CD4-positive, alpha-beta T cell (primary cell): ENCODE data around the gene ZNF609. TPM values are rescaled to one million over a fixed set of nuclear protein-coding genes. Genes with fewer than 3 reads are reported as not detected.
A peak's percentile ranks its signal among the peaks of the same experiment; 100 is the strongest.
"Not testable (repeated sequence)": the region's sequence is repeated elsewhere in the genome, so short reads cannot be mapped to it uniquely, and the experiment has no call there.

Experiments used
- ATAC-seq: fragments of 200-7000 bp; cut with Tn5 transposase; one replicate; pipeline ENCODE4 v1.10.0; 2022; ENCODE audit warnings: mild to moderate bottlenecking; ENCODE audit not compliant: poor library complexity
- CTCF ChIA-PET: fragments of 350-600 bp; sonication (Branson Sonifier 250); formaldehyde crosslinking; loops from one replicate; lab custom pipeline; 2021; ENCODE audit warnings: antibody characterized with exemption, inconsistent platforms; lab: Charles Lee
- POLR2A ChIA-PET: fragments of 350-600 bp; sonication (Branson Sonifier 250); formaldehyde crosslinking; loops from one replicate; lab custom pipeline; 2021; ENCODE audit warnings: antibody characterized with exemption, inconsistent platforms; lab: Charles Lee
- DNase-seq, 14 experiments: peaks; one replicate each; pipeline ENCODE4 v3.0.0-alpha.2; 2013 to 2020; ENCODE audit warnings: mixed read lengths in 2 of 14
- H3K27ac ChIP-seq, 2 donors: one replicate each; pipeline versions ENCODE4 v1.5.1 to v1.7.0; 2013; ENCODE audit warnings: low read length in 2 of 2, low read depth in 1 of 2, mild to moderate bottlenecking in 1 of 2
- H3K27me3 ChIP-seq, 2 experiments: 1 replicate in 1 of 2; 2 replicates in 1 of 2; pipeline versions ENCODE4 v1.6.1 to v1.7.0; 2013; ENCODE audit warnings: low read length in 2 of 2, control low read depth in 1 of 2, mild to moderate bottlenecking in 1 of 2, moderate library complexity in 1 of 2; ENCODE audit not compliant: insufficient read depth in 2 of 2, control insufficient read depth in 1 of 2
- H3K36me3 ChIP-seq: one replicate; pipeline ENCODE4 v1.6.1; 2013; ENCODE audit warnings: low read length, control low read depth; ENCODE audit not compliant: insufficient read depth
- H3K4me1 ChIP-seq: one replicate; pipeline ENCODE4 v1.6.1; 2013; ENCODE audit warnings: low read length, control low read depth; ENCODE audit not compliant: insufficient read depth
- H3K4me3 ChIP-seq: one replicate; pipeline ENCODE4 v1.5.1; 2013; ENCODE audit warnings: mild to moderate bottlenecking, low read length, moderate library complexity
- H3K9me3 ChIP-seq, 2 experiments: 1 replicate in 1 of 2; 2 replicates in 1 of 2; pipeline versions ENCODE4 v1.6.1 to v1.7.0; 2013; ENCODE audit warnings: low read length in 2 of 2, mild to moderate bottlenecking in 2 of 2, control low read depth in 1 of 2, moderate library complexity in 1 of 2; ENCODE audit not compliant: control insufficient read depth in 1 of 2, insufficient read depth in 1 of 2
- H3K27ac Mint-ChIP-seq: one replicate; pipeline ENCODE4 v1.8.0; 2020; ENCODE audit warnings: mixed read lengths
- H3K27me3 Mint-ChIP-seq: one replicate; pipeline ENCODE4 v1.8.0; 2021; ENCODE audit warnings: mixed read lengths
- H3K36me3 Mint-ChIP-seq: one replicate; pipeline ENCODE4 v1.8.0; 2021; ENCODE audit warnings: low read depth, mixed read lengths
- H3K4me1 Mint-ChIP-seq: one replicate; pipeline ENCODE4 v1.8.0; 2021; ENCODE audit warnings: low read depth, mixed read lengths
- H3K4me3 Mint-ChIP-seq: one replicate; pipeline ENCODE4 v1.8.0; 2020; ENCODE audit warnings: mild to moderate bottlenecking, mixed read lengths
- H3K9me3 Mint-ChIP-seq: one replicate; pipeline ENCODE4 v1.8.0; 2020; ENCODE audit warnings: mixed read lengths
- CTCF ChIP-seq: fragments of 200-600 bp; IDR thresholded peaks from one replicate; pipeline ENCODE4 v1.8.0; 2022; ENCODE audit warnings: antibody characterized with exemption, mild to moderate bottlenecking
- intact Hi-C, 2 experiments: fragments of 100-400 bp; cut with DNase I in 1 of 2; cut with micrococcal nuclease in 1 of 2; formaldehyde crosslinking; loops; one replicate each; pipeline versions ENCODE4 v1.15.1 to v1.9.0; 2023 to 2025; cut with DNase I, micrococcal nuclease
- total RNA-seq, 174 experiments: library from RNA in 2 of 174; stranded (reverse) in 2 of 174; gene quantifications; one replicate each; pipeline ENCODE4 v1.2.3 and lab custom pipeline; 2021 to 2026

The ZNF609 gene
- total RNA-seq, 2 experiments from 2014 or later, result 62.4 to 65.3 TPM

- ChIA-PET CTCF (interaction anchor here (0.5 to 0.6 kb wide), 2 partner anchors 16 to 185 kb away, joined by 3 read pairs; no protein-coding TSS in a partner anchor), POLR2A (interaction anchor here (1.2 kb wide), 1 partner anchor 73 kb away, joined by 4 read pairs; no protein-coding TSS in a partner anchor)
- Histone ChIP-seq H3K4me1 (peaks cover 47% of the 10 kb centered on the region), H3K4me3 (no peak overlapping the region), H3K36me3 (no peaks in the 10 kb centered on the region), H3K9me3 (no peaks in the 10 kb centered on the region), H3K27me3 (no peaks in the 10 kb centered on the region), H3K27ac (no peak overlapping the region)
- Mint-ChIP-seq H3K27me3 (no peaks in the 10 kb centered on the region), H3K4me3 (no peak overlapping the region), H3K4me1 (peaks cover 73% of the 10 kb centered on the region), H3K27ac (peak overlapping the region; percentile 67), H3K9me3 (no peaks in the 10 kb centered on the region), H3K36me3 (peaks cover 5% of the 10 kb centered on the region)
- ATAC-seq (no peak), DNase-seq (no peak)
- intact Hi-C loops, result no loop called here
- no peak for TF ChIP-seq CTCF
Measured at GRCh38 chr15:64586984-64587383, 126.6 kb downstream of the ZNF609 start.

DNA sequence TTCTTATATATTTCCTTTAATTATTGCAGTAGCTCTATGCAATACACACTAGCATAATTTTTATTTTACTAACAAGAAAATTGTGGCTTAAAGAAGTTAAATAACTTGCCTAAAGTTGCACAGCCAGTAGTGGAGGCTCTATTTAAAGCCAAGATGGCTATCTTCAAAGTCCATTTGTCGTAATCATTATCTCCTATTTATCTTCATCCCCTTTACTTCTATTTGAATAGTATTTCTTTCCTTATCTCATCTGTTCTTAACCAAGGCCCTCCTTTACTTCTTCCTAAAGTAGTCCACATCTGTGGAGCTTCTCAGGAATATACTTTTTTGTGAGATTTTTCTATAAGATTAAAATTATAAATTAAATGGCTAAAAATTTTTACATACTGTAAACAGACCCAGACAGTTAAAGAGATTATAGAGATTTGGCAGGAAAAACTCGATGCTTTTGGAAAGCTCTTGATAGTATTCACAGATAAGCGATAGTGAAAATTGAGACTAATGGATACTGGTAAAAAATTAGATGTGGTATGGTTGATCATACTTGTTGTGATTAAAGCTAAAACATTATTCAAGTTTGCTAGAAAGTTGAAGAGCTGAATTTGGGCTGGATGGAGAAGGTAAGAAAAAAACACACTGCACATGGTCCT lies 129.2 kb downstream of the ZNF609 start:
- Mint-ChIP-seq H3K27ac (peak overlapping the region; percentile 81), H3K4me1 (peaks cover 62% of the 10 kb centered on the region), H3K9me3 (no peaks in the 10 kb centered on the region), H3K4me3 (peak overlapping the region; percentile 11), H3K27me3 (no peaks in the 10 kb centered on the region), H3K36me3 (peaks cover 9% of the 10 kb centered on the region)
- intact Hi-C loops, result no loop called here
- no peak for TF ChIP-seq CTCF
- no peaks in the 10 kb centered on the region for H3K27me3 ChIP-seq
- H3K9me3 ChIP-seq, result no peaks in the 10 kb centered on the region
- no peak overlapping the region for H3K27ac ChIP-seq
- H3K4me3 ChIP-seq, result no peak overlapping the region
- ChIA-PET POLR2A (interaction anchor here (0.9 to 1.3 kb wide), 4 partner anchors 11 to 86 kb away, joined by 3 to 4 read pairs (median 3); no protein-coding TSS in a partner anchor), CTCF (interaction anchor here (0.5 to 0.9 kb wide), 2 partner anchors 15 to 1123 kb away, joined by 3 read pairs; no protein-coding TSS in a partner anchor)
- DNase-seq (no peak), ATAC-seq (no peak)
- no peaks in the 10 kb centered on the region for H3K36me3 ChIP-seq
- peaks cover 34% of the 10 kb centered on the region for H3K4me1 ChIP-seq

- H3K4me1 ChIP-seq, result peaks cover 33% of the 10 kb centered on the region
- H3K27me3 Mint-ChIP-seq, intact Hi-C loops, H3K9me3 ChIP-seq, H3K9me3 Mint-ChIP-seq, H3K36me3 Mint-ChIP-seq, H3K27ac ChIP-seq, CTCF ChIA-PET, H3K36me3 ChIP-seq, ATAC-seq, H3K4me3 Mint-ChIP-seq, DNase-seq, H3K4me3 ChIP-seq, H3K27me3 ChIP-seq: not testable (repeated sequence)
- peaks cover 63% of the 10 kb centered on the region for H3K4me1 Mint-ChIP-seq
- peak overlapping the region; percentile 52 for H3K27ac Mint-ChIP-seq
- POLR2A ChIA-PET, result interaction anchor here (0.7 kb wide), 1 partner anchor 61 kb away, joined by 3 read pairs; no protein-coding TSS in a partner anchor
Measured at GRCh38 chr15:64592845-64593244, 132.5 kb downstream of the ZNF609 start.
